MV-4-11 (cell line): Measurements from ENCODE around the gene SUOX.
"Not testable (repeated sequence)": the region's sequence is repeated elsewhere in the genome, so short reads cannot be mapped to it uniquely, and the experiment has no call there.

Source experiments
- DNase-seq: peaks from one replicate; lab custom pipeline; 2025; lab: John Stamatoyannopoulos, UW

SUOX gene

GRCh38 chr12:55983232-55983842 lies 13.7 kb upstream of the SUOX start:
- DNase-seq = peak; percentile 54

GRCh38 chr12:55984861-55985260 lies 12.2 kb upstream of the SUOX start:
- no peak for DNase-seq

GRCh38 chr12:55985341-55985740 lies 11.7 kb upstream of the SUOX start:
- DNase-seq = no peak

- DNase-seq = not testable (repeated sequence)
These were observed 11.1 kb upstream of the SUOX start for GRCh38 chr12:55985976-55986375.

- no peak for DNase-seq
These were observed 6.0 kb upstream of the SUOX start for GRCh38 chr12:55991110-55991509.

GRCh38 chr12:55993230-55993853 lies 3.7 kb upstream of the SUOX start:
- no peak for DNase-seq

GRCh38 chr12:55995366-55995765 lies 1.7 kb upstream of the SUOX start:
- no peak for DNase-seq

- peak; percentile 64 for DNase-seq
These were observed 818 bp upstream of the SUOX start for GRCh38 chr12:55996201-55996714.

GRCh38 chr12:55997535-55997859 lies 421 bp downstream of the SUOX start:
- no peak for DNase-seq

- DNase-seq = not testable (repeated sequence)
These were observed 2.4 kb downstream of the SUOX start for GRCh38 chr12:55999522-55999921.

- DNase-seq = not testable (repeated sequence)
These were observed 3.0 kb downstream of the SUOX start for GRCh38 chr12:55999999-56000540.

GRCh38 chr12:56001487-56002100 lies 4.5 kb downstream of the SUOX start:
- DNase-seq = no peak

GRCh38 chr12:56003376-56003775 lies 6.3 kb downstream of the SUOX start:
- peak; percentile 93 for DNase-seq

GRCh38 chr12:56004211-56004610 lies 7.1 kb downstream of the SUOX start:
- DNase-seq = no peak

GRCh38 chr12:56007564-56008559 lies 10.8 kb downstream of the SUOX start:
- no peak for DNase-seq

- DNase-seq = no peak
These were observed 13.1 kb downstream of the SUOX start for GRCh38 chr12:56010111-56010570.

- DNase-seq = no peak
These were observed 14.5 kb downstream of the SUOX start for GRCh38 chr12:56011509-56012090.

GRCh38 chr12:56013482-56013881 lies 16.4 kb downstream of the SUOX start:
- DNase-seq = no peak

GRCh38 chr12:56014205-56014604 lies 17.1 kb downstream of the SUOX start:
- DNase-seq = no peak

- DNase-seq = no peak
These were observed 20.1 kb downstream of the SUOX start for GRCh38 chr12:56017181-56017580.

- no peak for DNase-seq
These were observed 21.3 kb downstream of the SUOX start for GRCh38 chr12:56018356-56018755.
